GM12874 (cell line): ENCODE results near the gene SOWAHA.

Source experiments
- CTCF ChIP-seq: IDR thresholded peaks from 2 replicates; pipeline ENCODE4 v1.5.1; 2011; ENCODE audit warnings: low read depth, mild to moderate bottlenecking, control low read depth, low read length, moderate library complexity; ENCODE audit not compliant: insufficient read depth

The SOWAHA gene

GRCh38 chr5:132814503-132815294 lies 1.6 kb downstream of the SOWAHA start:
- TF ChIP-seq CTCF: no peak

GRCh38 chr5:132815454-132815853 lies 2.4 kb downstream of the SOWAHA start:
- TF ChIP-seq CTCF: no peak

GRCh38 chr5:132816083-132816482 lies 3.0 kb downstream of the SOWAHA start:
- no peak for TF ChIP-seq CTCF

GRCh38 chr5:132816554-132816953 lies 3.5 kb downstream of the SOWAHA start:
- TF ChIP-seq CTCF: no peak

- TF ChIP-seq CTCF: no peak
Measured at GRCh38 chr5:132817011-132817410, 3.9 kb downstream of the SOWAHA start.

- no peak for TF ChIP-seq CTCF
Measured at GRCh38 chr5:132819468-132819867, 6.4 kb downstream of the SOWAHA start.

GRCh38 chr5:132820162-132820754 lies 7.2 kb downstream of the SOWAHA start:
- peak; percentile 84 for TF ChIP-seq CTCF
